ENCODE data around the gene FKBP15.
A peak's percentile ranks its signal among the peaks of the same experiment; 100 is the strongest.
"Not testable (repeated sequence)": the region's sequence is repeated elsewhere in the genome, so short reads cannot be mapped to it uniquely, and the experiment has no call there.

FKBP15 gene

DNA sequence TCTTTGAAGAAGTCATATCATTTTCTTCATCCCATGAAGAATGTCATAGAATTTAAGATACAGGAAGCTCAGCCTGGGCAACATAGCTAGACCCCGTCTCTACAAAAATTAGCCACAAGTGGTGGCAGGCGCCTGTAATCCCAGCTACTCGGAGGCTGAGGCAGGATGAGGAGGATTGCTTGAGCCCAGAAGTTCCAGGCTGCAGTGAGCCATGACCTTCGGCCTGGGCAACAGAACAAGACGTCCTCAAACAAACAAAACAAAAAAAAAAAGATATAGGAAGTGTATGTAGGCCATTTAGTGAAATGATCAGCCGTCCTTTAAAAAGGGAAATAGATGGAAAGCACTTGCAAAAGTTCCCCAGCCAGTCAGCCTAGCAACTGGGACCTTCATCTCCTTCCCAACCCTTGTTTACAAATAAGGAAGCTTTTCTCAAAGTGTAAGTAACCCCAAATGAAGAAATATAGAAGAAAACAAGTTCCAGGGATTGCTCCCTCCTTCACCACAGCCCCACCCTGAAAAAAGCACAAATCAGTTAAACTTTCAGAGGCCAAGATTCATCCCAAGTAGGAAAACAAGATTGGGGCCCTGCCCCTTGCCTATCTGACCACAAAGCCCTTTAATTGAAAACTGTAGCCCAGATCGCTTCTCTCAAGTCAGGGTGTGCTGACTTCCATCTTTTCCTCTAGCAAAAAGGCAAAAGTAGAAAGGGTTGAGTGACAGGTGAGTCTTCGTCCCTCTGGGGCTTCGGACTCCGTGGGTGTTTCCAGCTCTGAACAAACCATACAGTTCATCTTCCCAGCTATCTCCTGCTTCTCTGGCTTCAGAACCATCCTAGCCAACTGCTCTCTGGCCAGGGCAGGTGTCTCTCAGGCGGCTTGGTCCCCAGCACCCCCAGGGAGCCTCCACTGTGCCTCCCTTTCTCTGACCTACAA, 69.1 kb downstream of the FKBP15 start:
- DNase-seq (ENCODE audit: insufficient read length, low spot score) = no peak
- TF ChIP-seq, protein P1, sequence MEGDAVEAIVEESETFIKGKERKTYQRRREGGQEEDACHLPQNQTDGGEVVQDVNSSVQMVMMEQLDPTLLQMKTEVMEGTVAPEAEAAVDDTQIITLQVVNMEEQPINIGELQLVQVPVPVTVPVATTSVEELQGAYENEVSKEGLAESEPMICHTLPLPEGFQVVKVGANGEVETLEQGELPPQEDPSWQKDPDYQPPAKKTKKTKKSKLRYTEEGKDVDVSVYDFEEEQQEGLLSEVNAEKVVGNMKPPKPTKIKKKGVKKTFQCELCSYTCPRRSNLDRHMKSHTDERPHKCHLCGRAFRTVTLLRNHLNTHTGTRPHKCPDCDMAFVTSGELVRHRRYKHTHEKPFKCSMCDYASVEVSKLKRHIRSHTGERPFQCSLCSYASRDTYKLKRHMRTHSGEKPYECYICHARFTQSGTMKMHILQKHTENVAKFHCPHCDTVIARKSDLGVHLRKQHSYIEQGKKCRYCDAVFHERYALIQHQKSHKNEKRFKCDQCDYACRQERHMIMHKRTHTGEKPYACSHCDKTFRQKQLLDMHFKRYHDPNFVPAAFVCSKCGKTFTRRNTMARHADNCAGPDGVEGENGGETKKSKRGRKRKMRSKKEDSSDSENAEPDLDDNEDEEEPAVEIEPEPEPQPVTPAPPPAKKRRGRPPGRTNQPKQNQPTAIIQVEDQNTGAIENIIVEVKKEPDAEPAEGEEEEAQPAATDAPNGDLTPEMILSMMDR (IDR thresholded peaks at IDR 0.05; ENCODE audit: insufficient read depth, missing control alignments) = no peak
- FAIRE-seq = no peak

GRCh38 chr9:113150670-113151611, 70.1 kb downstream of the FKBP15 start, which contains the start of gene SLC31A2:
SLC31A2 (plus strand) TSS chr9:113151007; CDS start chr9:113151075, 68 bp downstream.
- FAIRE-seq (no peak), DNase-seq (ENCODE audit: insufficient read length, low spot score) (peak; percentile 65)
- TF ChIP-seq, protein P1 (IDR thresholded peaks at IDR 0.05; ENCODE audit: insufficient read depth, missing control alignments) = peak; percentile 33

- not testable (repeated sequence) for FAIRE-seq; DNase-seq (ENCODE audit: insufficient read length, low spot score)
These were observed 71.5 kb downstream of the FKBP15 start for GRCh38 chr9:113149561-113149960.

DNA sequence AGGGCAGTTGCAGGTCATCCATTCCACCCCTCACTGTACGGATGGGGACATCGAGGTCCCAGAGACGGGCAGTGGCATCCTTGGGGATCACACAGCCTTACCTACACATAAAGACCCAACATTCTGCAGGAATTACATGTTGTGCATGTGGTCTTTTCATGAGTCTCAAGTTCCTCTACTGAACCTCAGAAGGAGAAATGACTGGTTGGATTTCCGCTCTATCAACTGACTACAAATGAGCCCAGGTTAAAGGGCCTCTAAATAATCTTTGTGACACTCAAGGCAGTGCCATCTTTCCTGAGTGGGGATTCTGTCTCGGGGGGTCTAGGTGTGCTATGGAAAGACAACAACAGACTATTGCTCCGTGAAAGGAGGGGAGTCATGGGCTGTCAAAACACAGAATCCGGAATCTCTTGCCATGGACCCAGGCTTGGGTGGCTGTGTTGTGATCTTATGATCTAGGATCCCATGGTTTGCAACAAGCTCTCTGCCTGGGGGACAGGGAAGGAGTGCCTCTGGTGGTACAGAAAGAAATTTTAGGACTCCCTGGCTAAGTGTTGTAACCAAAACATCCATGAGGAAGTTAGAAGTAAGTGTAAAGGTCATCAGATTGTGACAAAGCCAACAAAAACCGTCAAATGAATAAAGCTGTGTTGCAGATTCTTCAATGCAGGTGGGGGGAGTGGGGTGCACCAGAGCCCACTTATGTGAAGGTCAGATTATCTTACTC, 72.1 kb downstream of the FKBP15 start:
- TF ChIP-seq, protein P1 (IDR thresholded peaks at IDR 0.05; ENCODE audit: insufficient read depth, missing control alignments) = no peak
- no peak for DNase-seq (ENCODE audit: insufficient read length, low spot score)
- no peak for FAIRE-seq

DNA sequence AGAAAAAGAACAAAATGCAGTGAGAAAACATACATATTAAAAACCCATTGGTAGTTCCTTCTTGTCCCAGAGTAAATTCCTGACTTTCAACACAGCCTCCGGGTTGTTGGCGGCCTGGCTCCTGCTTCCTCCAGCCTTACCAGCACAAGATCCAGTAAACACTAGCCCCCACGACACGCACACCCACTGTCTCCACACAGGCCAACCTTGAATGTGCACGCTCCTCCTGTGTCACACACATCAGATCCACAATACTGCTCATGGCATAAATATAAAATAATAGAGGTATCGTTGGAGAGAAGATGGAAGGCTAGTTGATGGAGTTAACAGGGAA, 72.7 kb downstream of the FKBP15 start:
- FAIRE-seq (no peak), DNase-seq (ENCODE audit: insufficient read length, low spot score) (no peak)
- TF ChIP-seq, protein P1 (IDR thresholded peaks at IDR 0.05; ENCODE audit: insufficient read depth, missing control alignments) = no peak

DNA sequence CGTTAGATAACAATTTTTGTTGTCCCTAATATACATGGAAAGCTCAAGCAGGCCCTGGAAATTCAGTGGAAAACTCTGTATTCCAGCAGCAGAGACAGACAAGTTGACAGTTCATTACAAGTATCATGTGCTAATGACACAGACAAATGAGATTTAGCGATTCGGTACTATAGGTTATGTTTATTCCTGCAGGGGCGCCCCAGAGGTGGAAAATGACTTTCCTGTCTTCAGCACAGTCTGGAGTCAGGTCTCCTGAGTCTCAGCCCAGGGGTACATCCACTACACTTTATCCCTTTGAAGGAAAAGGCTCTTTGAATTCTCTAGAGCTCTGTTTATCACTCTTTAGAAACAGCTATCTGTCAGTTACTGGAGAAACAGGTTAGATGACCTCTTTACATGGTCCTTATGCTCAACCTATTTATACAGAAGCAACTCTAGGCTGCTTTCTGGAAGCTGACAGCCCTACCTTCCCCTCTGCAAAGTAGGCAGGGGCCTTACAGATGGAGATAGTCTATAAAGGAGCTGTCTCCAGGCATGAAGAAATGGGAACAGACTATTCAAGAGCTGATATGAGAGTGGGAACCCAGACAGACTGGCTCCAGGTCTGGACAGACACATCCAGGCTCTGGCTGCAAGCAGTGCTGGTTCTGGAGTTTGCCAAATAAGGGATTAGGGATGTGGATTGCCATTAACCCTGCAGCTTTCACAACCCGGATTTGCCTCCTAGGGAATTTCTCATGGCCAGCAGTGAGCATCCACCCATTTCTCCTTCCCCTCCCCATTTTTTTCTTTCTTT, 77.4 kb downstream of the FKBP15 start:
- FAIRE-seq (no peak), DNase-seq (ENCODE audit: insufficient read length, low spot score) (no peak)
- TF ChIP-seq, protein P1 (IDR thresholded peaks at IDR 0.05; ENCODE audit: insufficient read depth, missing control alignments) = no peak

GRCh38 chr9:113140896-113141295, 80.2 kb downstream of the FKBP15 start:
- not testable (repeated sequence) for FAIRE-seq

More at GRCh38 chr9:113140896-113141295, 80.2 kb downstream of the FKBP15 start:
- DNase-seq (ENCODE audit: insufficient read length, low spot score) = not testable (repeated sequence)

All from D721Med (cell line).